Measurements from ENCODE around the gene CDH23.

DNA sequence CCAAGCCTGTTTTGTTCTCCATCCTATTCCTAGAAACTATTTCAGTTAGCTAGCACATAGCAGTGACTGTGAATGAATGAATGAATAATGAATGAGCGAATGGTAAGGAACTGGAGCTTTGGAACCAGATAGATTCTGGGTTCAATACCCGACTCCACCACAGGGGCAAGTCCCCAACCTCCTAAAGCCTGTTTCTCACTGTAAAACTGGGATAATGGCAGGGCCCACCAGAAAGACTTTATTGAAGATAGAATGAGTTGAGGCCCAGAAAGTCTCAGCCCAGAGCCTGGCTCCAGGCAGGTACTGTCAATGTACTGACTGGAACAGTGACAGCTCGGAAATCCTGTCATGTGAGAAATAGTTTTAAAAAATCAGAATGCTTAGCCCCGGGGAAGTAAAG lies 1.1 kb upstream of the CDH23 start:
- TF ChIP-seq, protein P1, sequence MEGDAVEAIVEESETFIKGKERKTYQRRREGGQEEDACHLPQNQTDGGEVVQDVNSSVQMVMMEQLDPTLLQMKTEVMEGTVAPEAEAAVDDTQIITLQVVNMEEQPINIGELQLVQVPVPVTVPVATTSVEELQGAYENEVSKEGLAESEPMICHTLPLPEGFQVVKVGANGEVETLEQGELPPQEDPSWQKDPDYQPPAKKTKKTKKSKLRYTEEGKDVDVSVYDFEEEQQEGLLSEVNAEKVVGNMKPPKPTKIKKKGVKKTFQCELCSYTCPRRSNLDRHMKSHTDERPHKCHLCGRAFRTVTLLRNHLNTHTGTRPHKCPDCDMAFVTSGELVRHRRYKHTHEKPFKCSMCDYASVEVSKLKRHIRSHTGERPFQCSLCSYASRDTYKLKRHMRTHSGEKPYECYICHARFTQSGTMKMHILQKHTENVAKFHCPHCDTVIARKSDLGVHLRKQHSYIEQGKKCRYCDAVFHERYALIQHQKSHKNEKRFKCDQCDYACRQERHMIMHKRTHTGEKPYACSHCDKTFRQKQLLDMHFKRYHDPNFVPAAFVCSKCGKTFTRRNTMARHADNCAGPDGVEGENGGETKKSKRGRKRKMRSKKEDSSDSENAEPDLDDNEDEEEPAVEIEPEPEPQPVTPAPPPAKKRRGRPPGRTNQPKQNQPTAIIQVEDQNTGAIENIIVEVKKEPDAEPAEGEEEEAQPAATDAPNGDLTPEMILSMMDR (IDR thresholded peaks at IDR 0.05) = no peak
- TF ChIP-seq, protein P2, sequence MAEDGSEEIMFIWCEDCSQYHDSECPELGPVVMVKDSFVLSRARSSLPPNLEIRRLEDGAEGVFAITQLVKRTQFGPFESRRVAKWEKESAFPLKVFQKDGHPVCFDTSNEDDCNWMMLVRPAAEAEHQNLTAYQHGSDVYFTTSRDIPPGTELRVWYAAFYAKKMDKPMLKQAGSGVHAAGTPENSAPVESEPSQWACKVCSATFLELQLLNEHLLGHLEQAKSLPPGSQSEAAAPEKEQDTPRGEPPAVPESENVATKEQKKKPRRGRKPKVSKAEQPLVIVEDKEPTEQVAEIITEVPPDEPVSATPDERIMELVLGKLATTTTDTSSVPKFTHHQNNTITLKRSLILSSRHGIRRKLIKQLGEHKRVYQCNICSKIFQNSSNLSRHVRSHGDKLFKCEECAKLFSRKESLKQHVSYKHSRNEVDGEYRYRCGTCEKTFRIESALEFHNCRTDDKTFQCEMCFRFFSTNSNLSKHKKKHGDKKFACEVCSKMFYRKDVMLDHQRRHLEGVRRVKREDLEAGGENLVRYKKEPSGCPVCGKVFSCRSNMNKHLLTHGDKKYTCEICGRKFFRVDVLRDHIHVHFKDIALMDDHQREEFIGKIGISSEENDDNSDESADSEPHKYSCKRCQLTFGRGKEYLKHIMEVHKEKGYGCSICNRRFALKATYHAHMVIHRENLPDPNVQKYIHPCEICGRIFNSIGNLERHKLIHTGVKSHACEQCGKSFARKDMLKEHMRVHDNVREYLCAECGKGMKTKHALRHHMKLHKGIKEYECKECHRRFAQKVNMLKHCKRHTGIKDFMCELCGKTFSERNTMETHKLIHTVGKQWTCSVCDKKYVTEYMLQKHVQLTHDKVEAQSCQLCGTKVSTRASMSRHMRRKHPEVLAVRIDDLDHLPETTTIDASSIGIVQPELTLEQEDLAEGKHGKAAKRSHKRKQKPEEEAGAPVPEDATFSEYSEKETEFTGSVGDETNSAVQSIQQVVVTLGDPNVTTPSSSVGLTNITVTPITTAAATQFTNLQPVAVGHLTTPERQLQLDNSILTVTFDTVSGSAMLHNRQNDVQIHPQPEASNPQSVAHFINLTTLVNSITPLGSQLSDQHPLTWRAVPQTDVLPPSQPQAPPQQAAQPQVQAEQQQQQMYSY (CRISPR knock-in tag; IDR thresholded peaks at IDR 0.05) = no peak
- no peak for TF ChIP-seq ZNF138 (CRISPR knock-in tag; conservative IDR thresholded peaks at IDR 0.05)
- TF ChIP-seq NR2C2 (CRISPR knock-in tag; IDR thresholded peaks at IDR 0.05) = no peak
- TF ChIP-seq, protein P3, sequence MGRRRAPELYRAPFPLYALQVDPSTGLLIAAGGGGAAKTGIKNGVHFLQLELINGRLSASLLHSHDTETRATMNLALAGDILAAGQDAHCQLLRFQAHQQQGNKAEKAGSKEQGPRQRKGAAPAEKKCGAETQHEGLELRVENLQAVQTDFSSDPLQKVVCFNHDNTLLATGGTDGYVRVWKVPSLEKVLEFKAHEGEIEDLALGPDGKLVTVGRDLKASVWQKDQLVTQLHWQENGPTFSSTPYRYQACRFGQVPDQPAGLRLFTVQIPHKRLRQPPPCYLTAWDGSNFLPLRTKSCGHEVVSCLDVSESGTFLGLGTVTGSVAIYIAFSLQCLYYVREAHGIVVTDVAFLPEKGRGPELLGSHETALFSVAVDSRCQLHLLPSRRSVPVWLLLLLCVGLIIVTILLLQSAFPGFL (CRISPR knock-in tag; IDR thresholded peaks at IDR 0.05; ENCODE audit: borderline replicate concordance) = no peak
- no peak for TF ChIP-seq IRF2 (CRISPR knock-in tag; IDR thresholded peaks at IDR 0.05; ENCODE audit: borderline replicate concordance, low read depth)
- TF ChIP-seq JUN (CRISPR knock-in tag; IDR thresholded peaks at IDR 0.05) = no peak
- no peak for TF ChIP-seq FOXK1 (CRISPR knock-in tag; IDR thresholded peaks at IDR 0.05)

All from WTC11 (cell line).